K562 (cell line): ENCODE results near the gene ARID3A. TPM values are rescaled to one million over a fixed set of nuclear protein-coding genes. Genes with fewer than 3 reads are reported as not detected.

Experiments used
- MAZ ChIP-seq, 2 experiments: fragments of 450-650 bp in 1 of 2; sonication (generic) in 1 of 2; formaldehyde crosslinking; IDR thresholded peaks in 1 of 2; conservative IDR thresholded peaks in 1 of 2; 2 replicates each; pipeline versions ENCODE4 v1.4.0 to v1.5.0; 2020; ENCODE audit warnings: mild to moderate bottlenecking in 1 of 2, missing genetic modification reagents in 1 of 2
- PTRF ChIP-seq: fragments of 450-650 bp; IDR thresholded peaks from 2 replicates; pipeline ENCODE4 v1.6.1; 2016; ENCODE audit warnings: mild to moderate bottlenecking, missing genetic modification characterization, missing compliant biosample characterization
- STAT5B ChIP-seq: fragments of 250-450 bp; sonication (Bioruptor Pico); IDR thresholded peaks from 2 replicates; pipeline ENCODE4 v1.8.0; 2021; ENCODE audit warnings: mild to moderate bottlenecking, inconsistent platforms
- TEAD1 ChIP-seq, 2 experiments: fragments of 450-650 bp in 1 of 2; sonication (generic) in 1 of 2; formaldehyde crosslinking; IDR thresholded peaks; 2 replicates each; pipeline versions ENCODE4 v1.4.0 to v1.8.0; 2020 to 2022; ENCODE audit warnings: mild to moderate bottlenecking in 2 of 2, missing genetic modification reagents in 1 of 2
- ZNF3 ChIP-seq: fragments of 250-450 bp; sonication (Bioruptor Pico); IDR thresholded peaks from 2 replicates; pipeline ENCODE4 v1.5.0; 2021; ENCODE audit warnings: mild to moderate bottlenecking, moderate library complexity
- ZNF668 ChIP-seq: fragments of 250-450 bp; sonication (Bioruptor Pico); IDR thresholded peaks from 2 replicates; pipeline ENCODE4 v1.8.0; 2022; ENCODE audit warnings: mild to moderate bottlenecking, inconsistent platforms
- polyA plus RNA-seq, 8 experiments: library from polyadenylated mRNA; depleted of rRNA in 4 of 8; stranded (reverse) in 5 of 8; unstranded in 3 of 8; fragments of >200 nt; fragmentation: Nextera tagmentation in 2 of 8; fragmentation: Illumina TruSeq in 1 of 8; extraction: Ambion mirVana in 2 of 8; extraction: Trizol in 1 of 8; gene quantifications; 2 replicates each; pipeline versions ENCODE4 v1.2.1 to v1.2.3, GENCODE V29; 2011 to 2014; ENCODE audit warnings: inconsistent platforms in 1 of 8, missing spikeins in 1 of 8
- total RNA-seq, 7 experiments: library from RNA; depleted of rRNA in 6 of 7; stranded (reverse); fragments of >200 nt in 6 of 7; fragmentation: Illumina TruSeq in 2 of 7; extraction: Trizol in 2 of 7; gene quantifications; 2 replicates each; pipeline versions ENCODE4 v1.2.1 to v1.2.3, GENCODE V29; 2011 to 2021; ENCODE audit warnings: low replicate concordance in 1 of 7
- TF ChIP-seq, protein P1 (sequence below): fragments of 250-450 bp; sonication (Bioruptor Pico); IDR thresholded peaks from 2 replicates; pipeline ENCODE4 v1.9.0; 2021; ENCODE audit warnings: mild to moderate bottlenecking, inconsistent platforms
- TF ChIP-seq, protein P2 (sequence below): fragments of 200-800 bp; sonication (Bioruptor generic); IDR thresholded peaks from 2 replicates; pipeline ENCODE4 v1.6.1; 2017; ENCODE audit warnings: missing genetic modification characterization, missing compliant biosample characterization
- TF ChIP-seq, protein P3 (sequence below): fragments of 450-650 bp; IDR thresholded peaks from 2 replicates; pipeline ENCODE4 v1.6.1; 2016
- TF ChIP-seq, protein P4 (sequence below), 2 experiments: fragments of 450-650 bp; IDR thresholded peaks; 2 replicates each; pipeline ENCODE4 v1.6.1; 2016; ENCODE audit warnings: mild to moderate bottlenecking in 2 of 2, borderline replicate concordance in 1 of 2, low read depth in 1 of 2, moderate library complexity in 1 of 2

The ARID3A gene
- total and polyA plus RNA-seq, 9 of the 15 experiments (the other 6 are each of a cell fraction or from before 2014, with no cell fraction given), result 1.4 to 118 (median 31.2) TPM

DNA sequence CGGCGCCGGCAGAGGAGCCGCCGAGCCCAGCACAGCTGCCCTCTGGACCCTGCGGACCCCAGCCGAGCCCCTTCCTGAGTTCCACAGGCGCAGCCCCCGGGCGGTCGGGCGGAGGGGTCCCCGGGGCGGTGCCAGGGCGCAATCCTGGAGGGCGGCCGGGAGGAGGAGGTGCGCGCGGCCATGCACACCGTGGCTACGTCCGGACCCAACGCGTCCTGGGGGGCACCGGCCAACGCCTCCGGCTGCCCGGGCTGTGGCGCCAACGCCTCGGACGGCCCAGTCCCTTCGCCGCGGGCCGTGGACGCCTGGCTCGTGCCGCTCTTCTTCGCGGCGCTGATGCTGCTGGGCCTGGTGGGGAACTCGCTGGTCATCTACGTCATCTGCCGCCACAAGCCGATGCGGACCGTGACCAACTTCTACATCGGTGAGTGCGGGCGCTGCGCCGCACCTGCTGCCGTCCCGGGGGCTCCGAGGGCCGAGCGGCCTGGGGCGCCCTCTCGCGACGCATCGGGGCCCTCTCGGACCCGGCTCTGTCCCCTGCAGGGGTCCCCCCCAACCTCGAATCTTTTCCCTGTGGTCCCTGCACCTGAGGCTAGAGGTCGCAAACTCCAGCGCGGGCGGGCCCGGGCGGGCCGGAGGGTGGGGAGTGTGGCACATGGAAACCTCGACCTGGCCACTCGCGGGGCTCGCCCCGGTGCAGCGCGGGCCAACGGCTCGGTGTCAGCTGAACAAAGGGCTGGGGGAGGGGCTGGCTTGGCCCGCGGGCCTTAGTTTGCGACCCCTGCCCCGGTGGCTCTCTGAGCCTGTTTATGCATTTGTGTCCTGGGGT lies 8.3 kb upstream of the ARID3A start, which contains the start of gene KISS1R (continued):
- TF ChIP-seq, protein P1, sequence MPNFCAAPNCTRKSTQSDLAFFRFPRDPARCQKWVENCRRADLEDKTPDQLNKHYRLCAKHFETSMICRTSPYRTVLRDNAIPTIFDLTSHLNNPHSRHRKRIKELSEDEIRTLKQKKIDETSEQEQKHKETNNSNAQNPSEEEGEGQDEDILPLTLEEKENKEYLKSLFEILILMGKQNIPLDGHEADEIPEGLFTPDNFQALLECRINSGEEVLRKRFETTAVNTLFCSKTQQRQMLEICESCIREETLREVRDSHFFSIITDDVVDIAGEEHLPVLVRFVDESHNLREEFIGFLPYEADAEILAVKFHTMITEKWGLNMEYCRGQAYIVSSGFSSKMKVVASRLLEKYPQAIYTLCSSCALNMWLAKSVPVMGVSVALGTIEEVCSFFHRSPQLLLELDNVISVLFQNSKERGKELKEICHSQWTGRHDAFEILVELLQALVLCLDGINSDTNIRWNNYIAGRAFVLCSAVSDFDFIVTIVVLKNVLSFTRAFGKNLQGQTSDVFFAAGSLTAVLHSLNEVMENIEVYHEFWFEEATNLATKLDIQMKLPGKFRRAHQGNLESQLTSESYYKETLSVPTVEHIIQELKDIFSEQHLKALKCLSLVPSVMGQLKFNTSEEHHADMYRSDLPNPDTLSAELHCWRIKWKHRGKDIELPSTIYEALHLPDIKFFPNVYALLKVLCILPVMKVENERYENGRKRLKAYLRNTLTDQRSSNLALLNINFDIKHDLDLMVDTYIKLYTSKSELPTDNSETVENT (CRISPR knock-in tag), result 0 out of 2 replicates have a peak, but pooled peaks have one; percentile 49
- 0 out of 4 replicates have a peak, but pooled peaks of 1 of the 2 experiments have one; percentile 23 for TF ChIP-seq TEAD1 (CRISPR knock-in tag; IDR thresholded peaks at IDR 0.05)
- no peak for TF ChIP-seq STAT5B (CRISPR knock-in tag)
- no peak for TF ChIP-seq PTRF
- TF ChIP-seq, protein P2, sequence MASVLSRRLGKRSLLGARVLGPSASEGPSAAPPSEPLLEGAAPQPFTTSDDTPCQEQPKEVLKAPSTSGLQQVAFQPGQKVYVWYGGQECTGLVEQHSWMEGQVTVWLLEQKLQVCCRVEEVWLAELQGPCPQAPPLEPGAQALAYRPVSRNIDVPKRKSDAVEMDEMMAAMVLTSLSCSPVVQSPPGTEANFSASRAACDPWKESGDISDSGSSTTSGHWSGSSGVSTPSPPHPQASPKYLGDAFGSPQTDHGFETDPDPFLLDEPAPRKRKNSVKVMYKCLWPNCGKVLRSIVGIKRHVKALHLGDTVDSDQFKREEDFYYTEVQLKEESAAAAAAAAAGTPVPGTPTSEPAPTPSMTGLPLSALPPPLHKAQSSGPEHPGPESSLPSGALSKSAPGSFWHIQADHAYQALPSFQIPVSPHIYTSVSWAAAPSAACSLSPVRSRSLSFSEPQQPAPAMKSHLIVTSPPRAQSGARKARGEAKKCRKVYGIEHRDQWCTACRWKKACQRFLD (CRISPR knock-in tag), result peak; percentile 69; the same call in 1 of the 2 replicates
- TF ChIP-seq ZNF668 (CRISPR knock-in tag), result 0 out of 2 replicates have a peak, but pooled peaks have one; percentile 18
- TF ChIP-seq, protein P3, sequence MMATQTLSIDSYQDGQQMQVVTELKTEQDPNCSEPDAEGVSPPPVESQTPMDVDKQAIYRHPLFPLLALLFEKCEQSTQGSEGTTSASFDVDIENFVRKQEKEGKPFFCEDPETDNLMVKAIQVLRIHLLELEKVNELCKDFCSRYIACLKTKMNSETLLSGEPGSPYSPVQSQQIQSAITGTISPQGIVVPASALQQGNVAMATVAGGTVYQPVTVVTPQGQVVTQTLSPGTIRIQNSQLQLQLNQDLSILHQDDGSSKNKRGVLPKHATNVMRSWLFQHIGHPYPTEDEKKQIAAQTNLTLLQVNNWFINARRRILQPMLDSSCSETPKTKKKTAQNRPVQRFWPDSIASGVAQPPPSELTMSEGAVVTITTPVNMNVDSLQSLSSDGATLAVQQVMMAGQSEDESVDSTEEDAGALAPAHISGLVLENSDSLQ, result no peak
- TF ChIP-seq, protein P4, sequence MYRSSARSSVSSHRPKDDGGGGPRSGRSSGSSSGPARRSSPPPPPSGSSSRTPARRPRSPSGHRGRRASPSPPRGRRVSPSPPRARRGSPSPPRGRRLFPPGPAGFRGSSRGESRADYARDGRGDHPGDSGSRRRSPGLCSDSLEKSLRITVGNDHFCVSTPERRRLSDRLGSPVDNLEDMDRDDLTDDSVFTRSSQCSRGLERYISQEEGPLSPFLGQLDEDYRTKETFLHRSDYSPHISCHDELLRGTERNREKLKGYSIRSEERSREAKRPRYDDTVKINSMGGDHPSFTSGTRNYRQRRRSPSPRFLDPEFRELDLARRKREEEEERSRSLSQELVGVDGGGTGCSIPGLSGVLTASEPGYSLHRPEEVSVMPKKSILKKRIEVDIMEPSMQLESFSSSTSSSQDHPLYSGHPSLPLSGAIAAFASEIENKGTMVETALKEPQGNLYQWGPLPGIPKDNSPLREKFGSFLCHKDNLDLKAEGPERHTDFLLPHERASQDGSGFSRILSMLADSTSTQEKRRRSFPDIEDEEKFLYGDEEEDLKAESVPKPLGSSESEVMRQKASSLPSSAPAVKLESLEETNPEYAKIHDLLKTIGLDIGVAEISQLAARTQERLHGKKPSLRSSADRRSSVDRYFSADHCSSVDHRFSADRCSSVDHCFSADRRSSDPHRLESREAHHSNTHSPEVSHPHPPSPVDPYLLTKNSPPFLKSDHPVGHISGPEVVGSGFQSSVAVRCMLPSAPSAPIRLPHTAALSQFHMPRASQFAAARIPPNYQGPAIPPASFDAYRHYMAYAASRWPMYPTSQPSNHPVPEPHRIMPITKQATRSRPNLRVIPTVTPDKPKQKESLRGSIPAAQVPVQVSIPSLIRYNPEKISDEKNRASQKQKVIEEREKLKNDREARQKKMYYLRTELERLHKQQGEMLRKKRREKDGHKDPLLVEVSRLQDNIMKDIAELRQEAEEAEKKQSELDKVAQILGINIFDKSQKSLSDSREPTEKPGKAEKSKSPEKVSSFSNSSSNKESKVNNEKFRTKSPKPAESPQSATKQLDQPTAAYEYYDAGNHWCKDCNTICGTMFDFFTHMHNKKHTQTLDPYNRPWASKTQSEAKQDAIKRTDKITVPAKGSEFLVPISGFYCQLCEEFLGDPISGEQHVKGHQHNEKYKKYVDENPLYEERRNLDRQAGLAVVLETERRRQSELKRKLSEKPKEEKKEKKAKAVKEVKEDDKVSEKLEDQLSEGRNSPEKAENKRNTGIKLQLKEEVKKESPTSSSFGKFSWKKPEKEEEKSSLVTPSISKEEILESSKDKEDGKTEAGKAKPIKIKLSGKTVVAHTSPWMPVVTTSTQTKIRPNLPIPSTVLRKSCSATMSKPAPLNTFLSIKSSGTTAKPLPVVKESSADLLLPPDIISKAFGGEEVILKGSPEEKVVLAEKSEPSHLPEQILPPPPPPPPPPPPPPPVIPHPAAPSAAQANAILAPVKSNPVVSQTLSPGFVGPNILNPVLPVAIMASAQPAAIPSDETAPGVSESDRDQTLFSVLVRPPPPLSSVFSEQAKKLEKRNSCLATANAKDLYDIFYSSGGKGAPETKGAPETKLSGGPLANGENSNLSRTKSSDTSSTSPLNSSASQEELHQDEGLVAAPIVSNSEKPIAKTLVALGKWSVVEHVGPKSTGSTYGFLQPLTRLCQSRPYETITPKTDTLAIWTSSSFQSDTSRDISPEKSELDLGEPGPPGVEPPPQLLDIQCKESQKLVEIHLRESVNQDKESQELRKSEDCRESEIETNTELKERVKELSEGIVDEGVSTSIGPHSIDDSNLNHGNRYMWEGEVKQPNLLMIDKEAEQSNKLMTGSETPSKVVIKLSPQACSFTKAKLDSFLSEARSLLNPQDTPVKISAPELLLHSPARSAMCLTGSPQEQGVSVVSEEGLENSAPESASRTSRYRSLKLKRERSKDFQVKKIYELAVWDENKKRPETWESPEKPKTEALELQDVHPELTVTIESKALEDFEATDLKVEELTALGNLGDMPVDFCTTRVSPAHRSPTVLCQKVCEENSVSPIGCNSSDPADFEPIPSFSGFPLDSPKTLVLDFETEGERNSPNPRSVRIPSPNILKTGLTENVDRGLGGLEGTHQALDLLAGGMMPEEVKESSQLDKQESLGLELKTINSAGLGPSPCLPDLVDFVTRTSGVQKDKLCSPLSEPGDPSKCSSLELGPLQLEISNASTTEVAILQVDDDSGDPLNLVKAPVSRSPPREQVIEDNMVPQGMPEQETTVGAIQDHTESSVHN (IDR thresholded peaks at IDR 0.05; ENCODE audit: borderline replicate concordance in 1 of 2, low read depth in 1 of 2), result no peak
- peak; percentile 75 to 97 for TF ChIP-seq MAZ (CRISPR knock-in tag; conservative IDR thresholded peaks at IDR 0.05 in 1 of 2, IDR thresholded peaks at IDR 0.05 in 1 of 2)
- no peak for TF ChIP-seq ZNF3
